NCI-H345 (cell line): Measurements from ENCODE around the gene SUN3.
"Not testable (repeated sequence)": the region's sequence is repeated elsewhere in the genome, so short reads cannot be mapped to it uniquely, and the experiment has no call there.

Experiments
- DNase-seq: peaks from one replicate; lab custom pipeline; 2025; lab: John Stamatoyannopoulos, UW

Gene SUN3

DNA sequence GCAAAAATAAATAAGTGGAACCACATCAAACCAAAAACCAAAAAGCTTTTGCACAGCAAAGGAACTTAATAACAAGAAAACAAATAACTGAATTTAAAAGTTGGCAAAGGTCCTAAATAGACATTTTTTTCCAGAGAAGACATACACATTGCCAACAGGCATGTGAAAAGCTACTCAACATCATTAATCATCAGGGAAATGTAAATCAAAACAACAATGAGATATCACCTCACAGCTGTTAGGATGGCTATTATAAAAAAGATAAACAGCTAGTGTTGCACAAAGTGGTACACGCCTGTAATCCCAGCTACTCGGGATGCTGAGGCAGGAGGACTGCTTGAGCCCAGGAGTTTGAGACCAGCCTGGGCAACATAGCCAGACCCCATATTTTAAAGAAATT, 2.2 kb upstream of the SUN3 start:
- no peak for DNase-seq

- DNase-seq: no peak
These were observed 3.3 kb downstream of the SUN3 start for GRCh38 chr7:48025624-48026023.

- no peak for DNase-seq
These were observed 11.2 kb downstream of the SUN3 start for GRCh38 chr7:48017674-48018073.

GRCh38 chr7:48016641-48017040, 12.3 kb downstream of the SUN3 start:
- DNase-seq: no peak

- no peak for DNase-seq
These were observed 17.0 kb downstream of the SUN3 start for GRCh38 chr7:48011951-48012350.

- no peak for DNase-seq
These were observed 17.6 kb downstream of the SUN3 start for GRCh38 chr7:48011323-48011722.

GRCh38 chr7:48009954-48010353, 19.0 kb downstream of the SUN3 start:
- no peak for DNase-seq

DNA sequence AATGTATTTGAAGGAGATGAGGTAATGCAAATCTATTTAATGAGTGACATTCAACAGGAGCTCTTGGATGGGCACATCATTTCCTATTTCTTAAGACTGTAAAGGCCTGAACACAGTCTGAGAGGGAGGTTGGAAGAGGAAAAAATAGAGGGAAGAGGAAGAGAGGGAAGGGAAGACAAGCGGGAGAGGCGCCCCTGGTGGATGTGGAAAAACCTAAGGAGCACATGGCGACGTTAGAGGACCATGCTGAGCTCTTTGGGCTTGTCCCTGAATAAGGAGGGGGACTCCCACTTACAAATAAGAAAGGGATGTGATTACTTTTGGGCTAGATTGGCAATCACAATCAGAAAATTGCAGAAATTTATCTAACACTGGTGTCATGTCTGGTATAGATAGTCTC, 19.6 kb downstream of the SUN3 start:
- no peak for DNase-seq

DNA sequence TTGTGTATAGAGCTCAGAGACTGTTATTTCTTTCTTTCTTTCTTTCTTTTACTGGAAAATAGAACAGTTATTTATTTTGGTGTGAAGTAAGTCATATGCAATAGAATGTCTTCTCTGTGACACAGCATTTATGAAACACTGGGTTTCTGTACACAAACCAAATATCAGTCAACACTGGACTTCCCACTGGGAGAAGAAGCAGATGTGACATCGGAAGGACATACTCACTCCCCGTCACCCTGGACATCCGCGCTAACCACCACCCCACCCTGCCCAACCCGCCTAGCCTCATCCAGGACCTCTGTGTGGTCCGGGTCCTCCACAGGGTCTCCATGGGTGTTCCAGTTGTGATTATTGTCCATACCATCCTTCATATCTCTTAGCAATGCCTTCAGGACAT, 22.0 kb downstream of the SUN3 start:
- no peak for DNase-seq

- DNase-seq: no peak
These were observed 24.3 kb downstream of the SUN3 start for GRCh38 chr7:48004638-48005037.

DNA sequence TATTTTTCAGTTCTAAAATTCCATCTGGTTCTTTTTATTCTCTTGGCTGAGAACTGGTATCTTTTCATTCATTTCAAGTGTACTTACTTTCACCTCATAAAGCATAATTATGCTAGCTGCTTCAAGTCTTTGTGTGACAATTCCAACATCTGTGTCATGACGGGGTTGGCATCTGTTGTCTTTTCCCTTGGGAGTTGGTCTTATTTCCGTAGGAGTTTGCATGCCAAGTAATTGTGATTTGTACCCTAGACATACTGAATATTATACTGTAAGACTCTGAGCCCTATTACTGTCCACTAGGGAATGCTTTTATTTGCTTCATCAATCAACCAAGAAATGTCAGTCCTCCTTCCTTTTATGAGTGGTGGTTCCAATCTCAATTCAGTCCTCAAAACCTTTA, 24.9 kb downstream of the SUN3 start:
- DNase-seq: no peak

GRCh38 chr7:48000164-48000563, 28.7 kb downstream of the SUN3 start:
- DNase-seq: not testable (repeated sequence)

GRCh38 chr7:47999413-47999812, 29.5 kb downstream of the SUN3 start:
- DNase-seq: no peak

DNA sequence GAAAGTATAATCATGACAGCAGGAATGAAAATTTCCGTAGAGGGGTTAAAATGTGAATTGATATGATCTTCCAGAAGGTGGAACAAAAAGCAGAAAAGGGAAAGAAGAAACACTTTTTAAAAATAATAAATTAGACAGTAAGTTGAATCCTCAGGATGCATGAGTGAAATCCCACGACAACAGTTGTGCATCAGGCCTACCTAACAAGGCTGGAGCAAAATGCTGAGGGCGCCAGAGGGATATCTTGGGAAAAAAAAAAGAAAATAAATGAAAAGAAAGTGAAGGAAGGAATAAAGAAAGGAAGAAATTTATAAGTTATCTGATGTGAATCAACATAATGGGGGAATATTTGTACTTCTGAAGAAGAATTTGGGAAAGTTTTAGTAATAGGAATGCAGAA, 36.5 kb downstream of the SUN3 start:
- no peak for DNase-seq

DNA sequence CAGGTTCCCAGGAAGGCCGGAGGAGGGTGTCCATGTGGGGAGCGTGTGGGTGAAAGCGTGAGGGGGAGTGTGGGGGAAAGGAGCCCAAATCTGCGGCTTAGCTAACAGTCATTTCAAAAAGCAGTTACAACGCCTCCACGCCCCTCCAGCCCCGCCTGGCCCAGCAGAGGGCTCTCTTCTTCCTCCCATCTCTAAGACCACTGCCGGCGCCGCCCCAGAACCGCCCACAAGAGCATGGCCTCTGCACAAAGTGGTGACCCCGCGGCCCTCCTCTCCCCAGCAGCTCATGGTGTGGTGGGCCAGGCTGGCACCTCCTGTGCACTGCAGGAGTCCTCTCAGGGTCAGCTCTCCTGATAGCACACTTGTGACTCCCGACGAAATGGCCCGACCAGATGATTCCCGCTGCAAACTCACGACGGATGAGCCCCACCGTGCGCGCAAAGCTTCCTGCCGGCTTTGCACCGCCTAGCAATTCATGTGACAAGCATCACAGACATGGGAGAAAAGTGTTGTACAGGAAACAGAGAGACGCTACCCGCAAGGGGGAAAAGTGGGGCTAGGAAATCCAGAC, 37.1 kb downstream of the SUN3 start:
- DNase-seq: peak; percentile 51

DNA sequence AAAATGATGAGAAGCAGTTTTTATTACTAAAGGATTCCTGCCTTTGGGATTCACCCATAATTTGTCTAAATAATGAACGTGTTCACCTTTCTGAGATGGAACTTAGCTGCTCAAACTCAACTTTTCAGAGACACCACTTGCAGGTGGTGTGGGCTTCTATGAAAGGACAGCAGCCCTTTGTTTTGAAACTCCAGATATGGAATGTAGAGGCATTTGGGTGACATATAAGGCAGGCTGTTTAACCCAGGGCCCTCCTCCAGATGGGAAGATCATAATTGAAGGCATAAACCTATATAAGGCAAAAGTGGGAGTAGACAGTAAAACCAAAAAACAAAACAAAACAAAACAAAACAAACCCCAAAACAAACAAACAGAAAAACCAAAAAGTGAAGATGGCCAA, 37.6 kb downstream of the SUN3 start:
- DNase-seq: no peak

DNA sequence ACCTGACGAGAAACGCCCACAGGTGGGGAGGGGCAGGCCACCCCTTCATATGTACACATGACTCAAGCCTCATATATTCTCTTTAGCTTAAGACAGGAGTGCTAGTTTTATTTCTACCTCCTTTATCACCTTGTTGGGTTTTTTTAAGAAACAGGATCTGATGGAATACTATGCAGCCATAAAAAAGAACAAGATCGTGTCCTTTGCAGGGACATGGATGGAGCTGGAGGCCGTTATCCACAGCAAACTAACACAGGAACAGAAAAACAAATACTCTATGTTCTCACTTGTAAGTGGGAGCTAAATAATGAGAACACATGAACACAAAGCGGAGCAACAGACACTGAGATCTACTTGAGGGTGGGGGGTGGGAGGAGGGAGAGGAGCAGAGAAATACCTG, 38.3 kb downstream of the SUN3 start:
- no peak for DNase-seq

- peak; percentile 9 for DNase-seq
These were observed 39.1 kb downstream of the SUN3 start for GRCh38 chr7:47989607-47990400.

- DNase-seq: no peak
These were observed 40.2 kb downstream of the SUN3 start for GRCh38 chr7:47988496-47989386.

DNA sequence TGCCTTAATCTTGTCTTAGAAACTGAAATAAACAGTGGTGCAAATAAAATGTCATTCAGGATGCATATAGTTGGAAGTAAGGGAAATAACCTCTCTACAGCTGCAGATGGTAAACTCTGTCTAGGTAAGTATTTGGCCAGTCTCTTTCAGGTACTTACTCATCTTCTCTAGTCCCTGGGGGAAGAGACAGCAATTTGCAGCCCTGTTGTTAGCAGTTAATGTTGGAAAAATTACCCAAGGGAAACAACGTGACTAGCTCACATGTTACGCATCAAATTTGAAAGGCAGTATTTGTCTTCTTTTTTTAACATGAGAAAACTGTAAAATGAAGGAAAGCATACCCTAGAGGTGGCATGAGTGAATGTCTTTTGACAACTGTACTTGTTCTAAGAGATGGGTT, 46.3 kb downstream of the SUN3 start:
- no peak for DNase-seq

DNA sequence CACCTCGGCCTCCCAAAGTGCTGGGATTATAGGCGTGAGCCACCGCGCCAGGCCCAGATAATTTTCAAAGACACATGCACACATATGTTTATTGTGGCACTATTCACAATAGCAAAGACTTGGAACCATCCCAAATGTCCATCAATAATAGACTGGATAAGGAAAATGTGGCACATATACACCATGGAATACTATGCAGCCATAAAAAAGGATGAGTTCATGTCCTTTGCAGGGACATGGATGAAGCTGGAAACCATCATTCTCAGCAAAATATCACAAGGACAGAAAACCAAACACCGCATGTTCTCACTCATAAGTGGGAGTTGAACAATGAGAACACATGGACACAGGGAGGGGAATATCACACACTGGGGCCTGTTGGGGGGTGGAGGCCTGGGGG, 48.3 kb downstream of the SUN3 start:
- not testable (repeated sequence) for DNase-seq

GRCh38 chr7:47979832-47980181, 49.1 kb downstream of the SUN3 start:
- DNase-seq: no peak
